Liver (tissue), 9 donors: Measurements from ENCODE around the gene ZNF708. TPM values are rescaled to one million over a fixed set of nuclear protein-coding genes. Genes with fewer than 3 reads are reported as not detected.

Experiments
- DNase-seq: peaks from one replicate; pipeline ENCODE4 v3.0.0-alpha.2; 2017; ENCODE audit warnings: low spot score
- H3K27ac ChIP-seq, 2 donors: one replicate each; pipeline ENCODE4 v1.7.0; 2013; ENCODE audit warnings: inconsistent platforms in 2 of 2, low read length in 2 of 2, control low read depth in 1 of 2, low read depth in 1 of 2, mild to moderate bottlenecking in 1 of 2
- H3K27me3 ChIP-seq, 4 donors: one replicate each; pipeline versions ENCODE4 v1.6.1 to v1.7.0; 2013; ENCODE audit warnings: low read length in 3 of 4, inconsistent platforms in 1 of 4, mild to moderate bottlenecking in 1 of 4, moderate library complexity in 1 of 4; ENCODE audit not compliant: control insufficient read depth in 4 of 4, insufficient read depth in 4 of 4
- H3K36me3 ChIP-seq, 4 donors: one replicate each; pipeline versions ENCODE4 v1.6.1 to v1.7.0; 2013; ENCODE audit warnings: low read length in 3 of 4, mild to moderate bottlenecking in 3 of 4, low read depth in 1 of 4, moderate library complexity in 1 of 4; ENCODE audit not compliant: control insufficient read depth in 4 of 4, insufficient read depth in 3 of 4
- H3K4me1 ChIP-seq, 4 donors: one replicate each; pipeline versions ENCODE4 v1.6.1 to v1.7.0; 2013; ENCODE audit warnings: low read length in 3 of 4, mild to moderate bottlenecking in 3 of 4, moderate library complexity in 1 of 4; ENCODE audit not compliant: control insufficient read depth in 4 of 4, insufficient read depth in 4 of 4
- H3K4me3 ChIP-seq, 3 donors: one replicate each; pipeline versions ENCODE4 v1.6.1 to v1.7.0; 2013; ENCODE audit warnings: low read length in 3 of 3, control low read depth in 1 of 3, low read depth in 1 of 3, mild to moderate bottlenecking in 1 of 3
- H3K9ac ChIP-seq, 2 donors: one replicate each; pipeline ENCODE4 v1.7.0; 2013; ENCODE audit warnings: low read length in 2 of 2, mild to moderate bottlenecking in 2 of 2, moderate library complexity in 2 of 2, control low read depth in 1 of 2, low read depth in 1 of 2
- H3K9me3 ChIP-seq, 4 donors: one replicate each; pipeline versions ENCODE4 v1.6.1 to v1.7.0; 2013; ENCODE audit warnings: low read length in 3 of 4; ENCODE audit not compliant: control insufficient read depth in 4 of 4
- EGR1 ChIP-seq, 2 donors: IDR thresholded peaks; 2 replicates each; pipeline ENCODE4 v1.6.1; 2016 to 2018; ENCODE audit warnings: antibody characterized with exemption in 2 of 2, low read depth in 2 of 2
- FOXA1 ChIP-seq: IDR thresholded peaks from 2 replicates; pipeline ENCODE4 v1.6.1; 2016; ENCODE audit warnings: antibody characterized with exemption
- FOXA2 ChIP-seq: IDR thresholded peaks from 2 replicates; pipeline ENCODE4 v1.6.1; 2016; ENCODE audit warnings: antibody characterized with exemption
- GABPA ChIP-seq, 2 donors: IDR thresholded peaks in 1 of 2; conservative IDR thresholded peaks in 1 of 2; 2 replicates each; pipeline ENCODE4 v1.6.1; 2016; ENCODE audit warnings: antibody characterized with exemption in 2 of 2, mild to moderate bottlenecking in 1 of 2, moderate library complexity in 1 of 2
- HNF4A ChIP-seq, 2 donors: conservative IDR thresholded peaks; 2 replicates each; pipeline ENCODE4 v1.6.1; 2016; ENCODE audit warnings: antibody characterized with exemption in 2 of 2, mild to moderate bottlenecking in 2 of 2
- HNF4G ChIP-seq: IDR thresholded peaks from 2 replicates; pipeline ENCODE4 v1.6.1; 2016; ENCODE audit warnings: antibody characterized with exemption
- JUND ChIP-seq, 2 donors: IDR thresholded peaks; 2 replicates each; pipeline ENCODE4 v1.6.1; 2016; ENCODE audit warnings: antibody characterized with exemption in 2 of 2
- NR2F2 ChIP-seq: IDR thresholded peaks from 2 replicates; pipeline ENCODE4 v1.6.1; 2016; ENCODE audit warnings: antibody characterized with exemption
- RAD21 ChIP-seq, 2 donors: IDR thresholded peaks; 2 replicates each; pipeline ENCODE4 v1.6.1; 2016; ENCODE audit warnings: antibody characterized with exemption in 2 of 2, mild to moderate bottlenecking in 2 of 2
- RXRA ChIP-seq, 2 donors: IDR thresholded peaks; 2 replicates each; pipeline ENCODE4 v1.6.1; 2017 to 2018; ENCODE audit warnings: antibody characterized with exemption in 2 of 2, mild to moderate bottlenecking in 1 of 2
- SP1 ChIP-seq: IDR thresholded peaks from 2 replicates; pipeline ENCODE4 v1.6.1; 2018; ENCODE audit warnings: antibody characterized with exemption, mild to moderate bottlenecking
- TAF1 ChIP-seq: conservative IDR thresholded peaks from 2 replicates; pipeline ENCODE4 v1.6.1; 2016; ENCODE audit warnings: antibody characterized with exemption, mild to moderate bottlenecking
- YY1 ChIP-seq: IDR thresholded peaks from 2 replicates; pipeline ENCODE4 v1.6.1; 2016; ENCODE audit warnings: antibody characterized with exemption, mild to moderate bottlenecking
- WGBS: extraction: QIAGEN DNeasy Blood & Tissue Kit; methylation state at CpG from one replicate; pipeline ENCODE4 v1.1.7; 2013; 5-methylcytosine and 5-hydroxymethylcytosine counted together
- polyA plus RNA-seq, 2 donors: library from polyadenylated mRNA; stranded (reverse) in 1 of 2; unstranded in 1 of 2; fragments of 200-250 nt in 1 of 2; fragments of >200 nt in 1 of 2; fragmentation: Nextera tagmentation in 1 of 2; extraction: Ambion mirVana in 1 of 2; gene quantifications; one replicate each; pipeline versions ENCODE4 v1.2.1 to v1.2.3, GENCODE V29; 2013 to 2015
- total RNA-seq, 2 donors: library from RNA; depleted of rRNA; stranded (reverse); fragments of >200 nt; gene quantifications; one replicate each; pipeline ENCODE4 v1.2.3, GENCODE V29; 2014
- TF ChIP-seq, protein P1 (sequence below): IDR thresholded peaks from 2 replicates; pipeline ENCODE4 v1.6.1; 2016; ENCODE audit warnings: antibody characterized with exemption
- TF ChIP-seq, protein P2 (sequence below): fragments of 150-350 bp; IDR thresholded peaks from 2 replicates; pipeline ENCODE4 v1.5.1; 2017; ENCODE audit warnings: improper control_type of control experiment, low read depth, low read length; ENCODE audit not compliant: missing input control
- TF ChIP-seq, protein P3 (sequence below): IDR thresholded peaks from 2 replicates; pipeline ENCODE4 v1.6.1; 2016; ENCODE audit warnings: antibody characterized with exemption
- TF ChIP-seq, protein P4 (sequence below): IDR thresholded peaks from 2 replicates; pipeline ENCODE4 v1.6.1; 2016; ENCODE audit warnings: antibody characterized with exemption
- TF ChIP-seq, protein P5 (sequence below): IDR thresholded peaks from 2 replicates; pipeline ENCODE4 v1.6.1; 2016; ENCODE audit warnings: antibody characterized with exemption, mild to moderate bottlenecking
- donor health status: healthy.
- donor health status: healthy.
- donor health status: healthy.
- donor health status: healthy.
- donor health status: healthy.

The ZNF708 gene
- total and polyA plus RNA-seq, 4 donors = 0.97 to 7.7 (median 3.3) TPM

DNA sequence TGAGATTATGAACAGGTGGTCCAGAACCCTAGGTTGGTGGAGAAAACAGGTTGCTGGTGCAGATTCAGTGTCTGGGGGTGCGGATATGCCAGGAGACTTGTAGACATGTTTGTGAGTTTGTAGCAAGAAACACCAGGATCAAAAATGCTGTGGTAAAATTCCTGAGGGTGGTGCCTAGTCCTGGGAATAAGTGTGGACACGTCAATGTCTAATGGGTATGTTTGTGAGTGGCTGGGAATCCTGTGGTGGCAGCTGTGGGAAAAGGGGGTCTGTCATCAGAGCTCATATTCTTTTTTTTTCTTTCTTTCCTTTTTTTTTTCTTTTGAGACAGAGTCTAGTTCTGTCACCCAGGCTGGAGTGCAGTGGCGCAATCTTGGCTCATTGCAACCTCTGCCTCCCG, 7.2 kb downstream of the ZNF708 start:
- 91% methylated on average over 4 of the region's 4 CpGs for WGBS
- TF ChIP-seq HNF4A (conservative IDR thresholded peaks at IDR 0.05) (no peak), SP1 (no peak), HNF4G (no peak), RXRA (IDR thresholded peaks at IDR 0.05) (no peak), FOXA1 (no peak), FOXA2 (no peak), JUND (IDR thresholded peaks at IDR 0.05) (no peak), EGR1 (IDR thresholded peaks at IDR 0.05; ENCODE audit: low read depth in 2 of 2) (no peak), NR2F2 (no peak), YY1 (no peak), GABPA (IDR thresholded peaks at IDR 0.05 in 1 of 2, conservative IDR thresholded peaks at IDR 0.05 in 1 of 2) (no peak), TAF1 (no peak), RAD21 (IDR thresholded peaks at IDR 0.05) (no peak)
- TF ChIP-seq, protein P1, sequence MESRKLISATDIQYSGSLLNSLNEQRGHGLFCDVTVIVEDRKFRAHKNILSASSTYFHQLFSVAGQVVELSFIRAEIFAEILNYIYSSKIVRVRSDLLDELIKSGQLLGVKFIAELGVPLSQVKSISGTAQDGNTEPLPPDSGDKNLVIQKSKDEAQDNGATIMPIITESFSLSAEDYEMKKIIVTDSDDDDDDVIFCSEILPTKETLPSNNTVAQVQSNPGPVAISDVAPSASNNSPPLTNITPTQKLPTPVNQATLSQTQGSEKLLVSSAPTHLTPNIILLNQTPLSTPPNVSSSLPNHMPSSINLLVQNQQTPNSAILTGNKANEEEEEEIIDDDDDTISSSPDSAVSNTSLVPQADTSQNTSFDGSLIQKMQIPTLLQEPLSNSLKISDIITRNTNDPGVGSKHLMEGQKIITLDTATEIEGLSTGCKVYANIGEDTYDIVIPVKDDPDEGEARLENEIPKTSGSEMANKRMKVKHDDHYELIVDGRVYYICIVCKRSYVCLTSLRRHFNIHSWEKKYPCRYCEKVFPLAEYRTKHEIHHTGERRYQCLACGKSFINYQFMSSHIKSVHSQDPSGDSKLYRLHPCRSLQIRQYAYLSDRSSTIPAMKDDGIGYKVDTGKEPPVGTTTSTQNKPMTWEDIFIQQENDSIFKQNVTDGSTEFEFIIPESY = no peak
- TF ChIP-seq, protein P2, sequence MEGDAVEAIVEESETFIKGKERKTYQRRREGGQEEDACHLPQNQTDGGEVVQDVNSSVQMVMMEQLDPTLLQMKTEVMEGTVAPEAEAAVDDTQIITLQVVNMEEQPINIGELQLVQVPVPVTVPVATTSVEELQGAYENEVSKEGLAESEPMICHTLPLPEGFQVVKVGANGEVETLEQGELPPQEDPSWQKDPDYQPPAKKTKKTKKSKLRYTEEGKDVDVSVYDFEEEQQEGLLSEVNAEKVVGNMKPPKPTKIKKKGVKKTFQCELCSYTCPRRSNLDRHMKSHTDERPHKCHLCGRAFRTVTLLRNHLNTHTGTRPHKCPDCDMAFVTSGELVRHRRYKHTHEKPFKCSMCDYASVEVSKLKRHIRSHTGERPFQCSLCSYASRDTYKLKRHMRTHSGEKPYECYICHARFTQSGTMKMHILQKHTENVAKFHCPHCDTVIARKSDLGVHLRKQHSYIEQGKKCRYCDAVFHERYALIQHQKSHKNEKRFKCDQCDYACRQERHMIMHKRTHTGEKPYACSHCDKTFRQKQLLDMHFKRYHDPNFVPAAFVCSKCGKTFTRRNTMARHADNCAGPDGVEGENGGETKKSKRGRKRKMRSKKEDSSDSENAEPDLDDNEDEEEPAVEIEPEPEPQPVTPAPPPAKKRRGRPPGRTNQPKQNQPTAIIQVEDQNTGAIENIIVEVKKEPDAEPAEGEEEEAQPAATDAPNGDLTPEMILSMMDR = no peak
- TF ChIP-seq, protein P3, sequence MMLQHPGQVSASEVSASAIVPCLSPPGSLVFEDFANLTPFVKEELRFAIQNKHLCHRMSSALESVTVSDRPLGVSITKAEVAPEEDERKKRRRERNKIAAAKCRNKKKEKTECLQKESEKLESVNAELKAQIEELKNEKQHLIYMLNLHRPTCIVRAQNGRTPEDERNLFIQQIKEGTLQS = no peak
- TF ChIP-seq, protein P4, sequence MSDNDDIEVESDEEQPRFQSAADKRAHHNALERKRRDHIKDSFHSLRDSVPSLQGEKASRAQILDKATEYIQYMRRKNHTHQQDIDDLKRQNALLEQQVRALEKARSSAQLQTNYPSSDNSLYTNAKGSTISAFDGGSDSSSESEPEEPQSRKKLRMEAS = no peak
- TF ChIP-seq, protein P5, sequence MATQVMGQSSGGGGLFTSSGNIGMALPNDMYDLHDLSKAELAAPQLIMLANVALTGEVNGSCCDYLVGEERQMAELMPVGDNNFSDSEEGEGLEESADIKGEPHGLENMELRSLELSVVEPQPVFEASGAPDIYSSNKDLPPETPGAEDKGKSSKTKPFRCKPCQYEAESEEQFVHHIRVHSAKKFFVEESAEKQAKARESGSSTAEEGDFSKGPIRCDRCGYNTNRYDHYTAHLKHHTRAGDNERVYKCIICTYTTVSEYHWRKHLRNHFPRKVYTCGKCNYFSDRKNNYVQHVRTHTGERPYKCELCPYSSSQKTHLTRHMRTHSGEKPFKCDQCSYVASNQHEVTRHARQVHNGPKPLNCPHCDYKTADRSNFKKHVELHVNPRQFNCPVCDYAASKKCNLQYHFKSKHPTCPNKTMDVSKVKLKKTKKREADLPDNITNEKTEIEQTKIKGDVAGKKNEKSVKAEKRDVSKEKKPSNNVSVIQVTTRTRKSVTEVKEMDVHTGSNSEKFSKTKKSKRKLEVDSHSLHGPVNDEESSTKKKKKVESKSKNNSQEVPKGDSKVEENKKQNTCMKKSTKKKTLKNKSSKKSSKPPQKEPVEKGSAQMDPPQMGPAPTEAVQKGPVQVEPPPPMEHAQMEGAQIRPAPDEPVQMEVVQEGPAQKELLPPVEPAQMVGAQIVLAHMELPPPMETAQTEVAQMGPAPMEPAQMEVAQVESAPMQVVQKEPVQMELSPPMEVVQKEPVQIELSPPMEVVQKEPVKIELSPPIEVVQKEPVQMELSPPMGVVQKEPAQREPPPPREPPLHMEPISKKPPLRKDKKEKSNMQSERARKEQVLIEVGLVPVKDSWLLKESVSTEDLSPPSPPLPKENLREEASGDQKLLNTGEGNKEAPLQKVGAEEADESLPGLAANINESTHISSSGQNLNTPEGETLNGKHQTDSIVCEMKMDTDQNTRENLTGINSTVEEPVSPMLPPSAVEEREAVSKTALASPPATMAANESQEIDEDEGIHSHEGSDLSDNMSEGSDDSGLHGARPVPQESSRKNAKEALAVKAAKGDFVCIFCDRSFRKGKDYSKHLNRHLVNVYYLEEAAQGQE = no peak
- no peak overlapping the region for H3K4me3 ChIP-seq
- H3K36me3 ChIP-seq = peaks cover 0 to 2% (median 2%) of the 10 kb centered on the region in 4 donors
- H3K27me3 ChIP-seq = no peaks in the 10 kb centered on the region
- H3K4me1 ChIP-seq = no peaks in the 10 kb centered on the region
- DNase-seq = no peak
- no peak overlapping the region for H3K27ac ChIP-seq
- H3K9ac ChIP-seq = no peak overlapping the region
- H3K9me3 ChIP-seq = no peaks in the 10 kb centered on the region
